HG03565 (cell line): ENCODE measurements around the gene CACNA2D3.

Experiments
- ATAC-seq: cut with Tn5 transposase; IDR thresholded peaks from one replicate; pipeline ENCODE4 v1.9.1; 2021; ENCODE audit warnings: mild to moderate bottlenecking, moderate library complexity; ENCODE audit not compliant: unreplicated experiment

The CACNA2D3 gene

GRCh38 chr3:55006244-55006676, 883.9 kb downstream of the CACNA2D3 start:
- no peak for ATAC-seq

GRCh38 chr3:55007971-55008370, 885.6 kb downstream of the CACNA2D3 start:
- ATAC-seq, result no peak

- ATAC-seq, result no peak
These were observed 887.0 kb downstream of the CACNA2D3 start for GRCh38 chr3:55009372-55009771.

GRCh38 chr3:55012091-55012490, 889.7 kb downstream of the CACNA2D3 start:
- no peak for ATAC-seq

DNA sequence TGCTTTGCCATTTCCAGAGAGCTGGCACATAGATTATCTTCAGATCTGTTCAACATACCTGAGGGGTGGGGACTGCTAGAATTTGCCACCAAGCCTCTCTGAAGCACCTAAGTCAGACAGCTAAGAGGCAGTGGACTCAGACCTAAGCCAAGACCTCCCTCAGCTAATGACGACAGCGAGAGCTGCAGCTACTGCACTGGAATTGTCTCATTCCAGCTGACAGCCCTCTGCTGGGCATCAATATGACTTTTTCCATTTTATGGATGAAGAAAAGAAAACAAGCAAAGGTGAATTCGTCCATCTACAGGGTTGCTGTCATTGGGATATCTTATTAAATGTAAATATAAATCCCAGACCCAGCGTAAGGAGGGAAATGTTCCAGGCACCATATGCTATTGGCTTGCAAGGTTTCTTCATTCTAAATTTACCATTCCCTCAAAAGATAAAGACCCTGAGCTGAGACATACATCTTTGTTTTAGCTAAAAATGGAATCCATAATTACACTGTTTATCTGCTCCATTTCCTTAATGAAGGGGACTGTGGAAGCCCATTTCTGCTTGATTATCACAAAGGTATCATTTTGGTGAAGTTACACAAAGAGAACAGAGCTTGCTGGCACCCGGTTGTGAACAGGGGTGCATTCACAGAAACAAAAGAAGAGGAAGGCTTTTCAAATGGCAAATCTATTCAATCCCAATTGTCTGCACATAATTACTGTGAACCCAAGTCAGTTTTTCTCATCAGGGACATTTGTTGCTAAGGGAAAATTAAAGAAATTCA, 891.0 kb downstream of the CACNA2D3 start:
- ATAC-seq, result no peak

DNA sequence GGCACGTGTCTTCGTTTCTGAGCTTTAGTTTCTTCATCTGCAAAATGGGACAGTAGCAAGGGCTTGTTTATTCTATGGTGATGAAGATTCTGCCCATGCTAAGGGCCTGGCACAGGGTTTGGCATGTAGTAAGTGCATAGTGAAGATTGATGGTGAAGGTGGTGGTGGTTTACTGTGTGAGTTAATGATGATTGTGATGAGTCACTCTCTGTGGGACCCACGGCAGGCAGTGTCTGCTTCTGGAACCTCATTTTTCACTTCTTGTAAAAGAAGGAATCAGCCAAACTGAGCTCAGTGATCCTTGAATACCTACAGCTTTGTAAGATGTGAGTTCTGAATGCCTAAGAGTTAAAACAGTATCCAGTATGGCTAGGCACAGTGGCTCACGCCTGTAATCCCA, 891.7 kb downstream of the CACNA2D3 start:
- ATAC-seq, result no peak

DNA sequence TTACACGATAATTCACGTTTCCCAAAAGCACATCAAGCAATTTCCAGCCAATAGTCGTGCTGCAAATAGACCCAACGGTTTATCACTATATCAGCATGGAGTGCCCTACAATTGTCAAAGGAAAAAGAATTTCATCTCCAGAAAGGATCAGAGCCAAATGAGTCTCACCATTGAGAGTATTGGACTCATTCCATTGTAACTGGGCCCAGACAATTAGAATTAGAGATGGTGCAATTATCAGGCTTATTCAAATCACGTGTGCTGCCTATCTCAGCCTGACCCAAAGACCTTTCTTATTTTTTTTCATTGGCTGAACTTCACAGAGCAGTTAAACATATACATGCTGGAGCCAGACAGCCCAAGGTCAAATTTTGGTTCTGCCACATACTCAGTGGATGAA, 892.6 kb downstream of the CACNA2D3 start:
- ATAC-seq, result no peak

- no peak for ATAC-seq
These were observed 895.5 kb downstream of the CACNA2D3 start for GRCh38 chr3:55017876-55018275.

DNA sequence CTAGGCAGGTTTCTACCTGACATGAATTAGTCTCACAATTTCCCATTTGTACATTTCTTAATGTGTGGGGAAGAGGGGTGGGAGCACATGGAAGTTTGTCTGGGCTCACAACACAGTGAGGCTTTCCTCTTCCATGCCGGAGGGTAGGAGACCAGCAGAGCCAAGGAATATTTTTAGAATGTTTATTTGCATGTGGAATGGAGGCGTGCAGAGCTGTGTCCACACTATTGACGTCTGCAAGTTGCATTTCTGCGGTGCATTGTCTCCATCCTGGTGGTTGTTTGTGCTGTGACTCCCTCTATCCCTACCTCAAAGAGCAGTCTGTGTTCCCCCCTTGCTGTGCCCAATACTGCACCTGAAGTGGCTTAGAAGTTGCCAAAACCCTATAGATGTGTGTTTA, 908.6 kb downstream of the CACNA2D3 start:
- no peak for ATAC-seq

- no peak for ATAC-seq
These were observed 914.7 kb downstream of the CACNA2D3 start for GRCh38 chr3:55036883-55037577.

GRCh38 chr3:55042591-55042990, 920.2 kb downstream of the CACNA2D3 start:
- no peak for ATAC-seq

DNA sequence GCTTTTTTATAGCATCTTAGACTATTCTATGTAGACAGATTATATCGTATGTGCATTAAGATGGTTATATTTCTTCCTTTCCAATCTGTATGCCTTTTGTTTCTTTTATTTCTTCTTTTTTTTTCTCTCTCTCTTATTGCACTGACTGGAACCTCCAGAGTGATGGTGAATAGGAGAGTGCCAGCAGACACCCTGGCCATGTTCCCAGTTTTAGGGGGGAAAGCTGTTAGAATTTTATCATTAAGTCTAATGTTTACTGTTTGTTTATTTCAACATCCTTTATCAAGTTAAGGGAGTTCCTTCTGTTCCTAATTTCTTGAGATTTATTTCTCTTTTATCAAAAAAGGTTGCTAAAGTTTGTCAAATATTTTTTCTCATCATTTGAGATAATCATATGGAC, 922.1 kb downstream of the CACNA2D3 start:
- no peak for ATAC-seq

DNA sequence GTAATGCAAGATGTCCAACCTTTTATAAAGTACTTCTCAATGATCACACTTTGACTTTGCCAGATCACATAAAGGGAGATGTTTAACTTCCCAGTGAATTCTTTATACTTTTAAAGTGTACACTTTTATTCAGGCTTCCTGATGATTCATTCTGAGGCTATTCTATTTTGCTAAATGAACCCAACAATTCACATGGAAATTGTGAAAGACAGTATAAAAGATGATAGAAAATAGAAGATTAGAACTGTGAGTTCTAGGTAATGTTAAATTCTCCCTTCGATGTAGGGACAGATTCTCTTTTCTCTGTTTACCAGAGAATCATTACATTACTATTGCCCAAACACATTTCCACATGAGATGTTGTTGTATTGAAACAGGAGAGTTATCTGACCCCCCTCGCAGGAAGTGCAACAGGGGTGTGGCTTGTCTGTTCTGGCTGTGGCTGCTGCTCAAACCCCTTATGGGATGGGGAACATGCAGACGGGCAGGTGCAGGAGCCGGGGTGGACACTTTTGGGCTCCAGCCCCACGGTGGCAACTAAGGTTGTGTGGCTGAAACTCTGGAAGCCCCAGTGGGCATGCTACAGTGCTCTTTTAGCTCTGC, 936.8 kb downstream of the CACNA2D3 start:
- ATAC-seq, result no peak

DNA sequence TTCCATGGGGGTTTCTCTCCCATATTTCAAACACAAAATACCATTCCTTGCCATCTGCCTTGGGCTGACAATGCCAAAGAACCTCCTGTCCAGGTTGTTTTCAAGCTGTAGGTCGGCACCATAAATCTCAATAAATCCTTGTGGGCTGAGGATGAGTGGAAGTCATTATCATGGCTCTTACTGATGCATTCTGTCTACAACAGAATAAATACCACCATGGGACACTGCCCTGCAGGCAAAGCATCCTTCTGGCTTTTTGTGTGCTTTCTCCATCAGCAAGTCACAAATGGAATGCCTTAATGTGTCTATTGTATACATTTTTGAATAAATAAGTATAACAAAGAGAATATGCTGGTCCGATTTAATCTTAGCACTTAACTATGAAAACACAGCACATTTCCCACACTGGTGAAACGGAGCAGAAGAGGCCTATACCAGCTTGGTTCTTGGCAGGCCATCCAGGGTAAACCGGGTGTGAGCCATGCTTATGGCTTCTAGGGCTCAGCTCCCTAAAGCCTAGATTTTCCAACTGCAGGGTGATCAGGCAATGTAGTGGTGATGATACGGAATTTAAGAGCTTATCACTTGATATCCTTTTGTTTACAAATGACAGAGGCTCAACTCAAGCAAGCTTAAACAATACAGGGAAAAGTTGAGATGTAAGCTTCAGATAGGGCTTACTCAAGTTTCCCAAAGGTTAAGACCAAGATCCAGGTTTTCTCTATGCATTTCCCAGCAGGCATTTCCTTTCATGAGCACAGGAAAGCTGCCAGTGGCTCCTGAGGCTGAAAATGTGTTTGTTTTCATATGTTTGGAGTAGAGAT, 938.8 kb downstream of the CACNA2D3 start:
- ATAC-seq, result no peak

DNA sequence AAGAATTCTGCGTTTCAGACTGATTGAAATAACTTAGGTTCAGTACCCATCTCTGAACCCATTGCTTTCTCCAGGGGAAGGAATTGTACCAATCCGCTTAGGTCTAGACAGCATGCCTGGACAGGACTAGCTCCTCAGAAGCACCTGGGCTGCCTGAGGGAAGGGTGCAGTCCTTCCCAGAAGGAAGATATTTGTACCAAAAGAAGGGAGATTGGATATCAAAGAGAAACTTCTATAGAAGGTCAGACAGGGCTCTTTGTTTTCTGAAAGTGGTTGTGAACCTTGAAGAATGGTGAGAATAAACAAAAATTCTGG, 939.3 kb downstream of the CACNA2D3 start:
- ATAC-seq, result no peak

- no peak for ATAC-seq
These were observed 941.8 kb downstream of the CACNA2D3 start for GRCh38 chr3:55064164-55064563.

DNA sequence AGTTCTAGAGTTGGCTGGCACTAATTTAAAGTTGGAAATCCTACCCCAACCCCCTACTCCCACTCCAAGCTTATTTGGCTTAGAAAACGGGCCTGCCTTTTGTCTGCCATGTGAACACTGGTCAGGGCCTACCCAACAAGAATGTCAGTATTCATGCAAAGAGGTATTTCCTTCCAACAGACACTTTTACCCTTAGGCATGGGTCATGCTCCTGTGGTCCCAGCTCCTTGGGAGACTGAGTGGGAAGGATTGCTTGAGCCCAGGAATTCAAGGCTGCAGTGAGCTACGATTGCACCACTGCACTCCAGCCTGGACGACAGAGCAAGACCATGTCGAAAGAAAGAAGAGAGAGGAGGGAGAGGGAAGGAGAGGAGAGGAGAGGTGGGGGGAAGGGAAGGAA, 943.0 kb downstream of the CACNA2D3 start:
- no peak for ATAC-seq

GRCh38 chr3:55066551-55067047, 944.2 kb downstream of the CACNA2D3 start:
- no peak for ATAC-seq

- ATAC-seq, result no peak
These were observed 947.6 kb downstream of the CACNA2D3 start for GRCh38 chr3:55069950-55070349.

GRCh38 chr3:55074796-55075195, 952.4 kb downstream of the CACNA2D3 start:
- no peak for ATAC-seq

GRCh38 chr3:55075846-55076245, 953.5 kb downstream of the CACNA2D3 start:
- no peak for ATAC-seq
